ENCODE results near the gene ACSM5.

ACSM5 gene, protein sequence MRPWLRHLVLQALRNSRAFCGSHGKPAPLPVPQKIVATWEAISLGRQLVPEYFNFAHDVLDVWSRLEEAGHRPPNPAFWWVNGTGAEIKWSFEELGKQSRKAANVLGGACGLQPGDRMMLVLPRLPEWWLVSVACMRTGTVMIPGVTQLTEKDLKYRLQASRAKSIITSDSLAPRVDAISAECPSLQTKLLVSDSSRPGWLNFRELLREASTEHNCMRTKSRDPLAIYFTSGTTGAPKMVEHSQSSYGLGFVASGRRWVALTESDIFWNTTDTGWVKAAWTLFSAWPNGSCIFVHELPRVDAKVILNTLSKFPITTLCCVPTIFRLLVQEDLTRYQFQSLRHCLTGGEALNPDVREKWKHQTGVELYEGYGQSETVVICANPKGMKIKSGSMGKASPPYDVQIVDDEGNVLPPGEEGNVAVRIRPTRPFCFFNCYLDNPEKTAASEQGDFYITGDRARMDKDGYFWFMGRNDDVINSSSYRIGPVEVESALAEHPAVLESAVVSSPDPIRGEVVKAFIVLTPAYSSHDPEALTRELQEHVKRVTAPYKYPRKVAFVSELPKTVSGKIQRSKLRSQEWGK

DNA sequence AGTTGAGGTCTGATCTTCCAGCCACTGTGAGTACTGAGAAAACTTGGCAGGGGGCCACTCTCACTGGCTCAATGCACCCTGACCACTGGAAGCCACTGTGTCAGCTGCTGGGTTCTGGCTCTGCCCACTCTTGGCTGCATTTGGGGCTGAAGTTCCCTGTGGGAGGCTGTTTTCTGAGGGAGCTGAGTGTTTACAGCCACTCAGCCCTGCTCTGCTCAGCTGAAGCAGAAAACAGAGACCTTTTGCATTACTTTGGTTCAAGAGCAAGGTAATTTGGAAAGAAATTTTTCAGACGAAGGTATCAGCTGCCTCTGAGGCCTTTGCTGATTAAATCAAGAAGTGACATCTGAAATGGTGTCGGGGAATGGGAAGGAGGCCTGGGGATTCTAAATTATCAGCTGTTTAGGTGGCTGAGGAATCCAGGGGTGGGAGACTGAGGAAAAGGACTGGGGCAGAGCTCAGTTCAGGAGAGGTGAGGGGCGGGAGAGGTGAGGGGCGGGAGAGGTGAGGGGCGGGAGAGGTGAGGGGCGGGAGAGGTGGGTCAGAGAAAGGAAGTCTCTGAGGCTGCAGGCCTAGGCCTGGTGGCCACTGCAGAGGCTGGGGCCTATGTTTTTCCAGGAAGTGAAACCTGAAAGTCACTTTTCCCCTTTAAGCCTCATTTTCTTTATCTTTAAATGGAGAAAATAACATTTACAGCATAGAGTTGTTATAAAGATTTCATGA, at the start of gene ACSM5:
TSS of gene ACSM5 (plus strand) at position 137 of the 723 bp plus-strand sequence. CDS start 1,951 bp downstream, outside the sequence.
- no peak for FAIRE-seq
- no peak for DNase-seq (ENCODE audit: insufficient read length, low spot score)

GRCh38 chr16:20359997-20360396, 49.3 kb upstream of the ACSM5 start:
- no peak for DNase-seq (ENCODE audit: insufficient read length, low spot score)
- FAIRE-seq = no peak

DNA sequence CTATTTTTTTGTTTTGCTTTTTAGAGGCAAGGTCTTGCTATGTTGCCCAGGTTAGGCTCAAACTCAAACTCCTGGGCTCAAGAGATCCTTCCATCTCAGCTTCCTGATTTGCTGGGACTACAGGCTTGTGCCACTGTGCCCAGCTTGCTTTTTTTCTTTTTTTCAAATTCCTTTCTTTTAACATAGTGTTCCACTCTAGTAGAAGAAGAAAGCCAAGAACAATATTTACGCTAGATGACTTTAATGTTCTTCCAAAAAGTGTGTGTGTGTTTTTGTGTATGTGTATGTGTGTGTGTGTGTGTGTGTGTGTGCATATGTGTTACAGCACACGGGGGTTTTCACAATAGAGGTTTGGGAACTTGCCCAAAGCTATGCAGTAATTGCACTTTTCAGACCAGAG, 46.1 kb upstream of the ACSM5 start:
- FAIRE-seq (no peak), DNase-seq (ENCODE audit: insufficient read length, low spot score) (no peak)

DNA sequence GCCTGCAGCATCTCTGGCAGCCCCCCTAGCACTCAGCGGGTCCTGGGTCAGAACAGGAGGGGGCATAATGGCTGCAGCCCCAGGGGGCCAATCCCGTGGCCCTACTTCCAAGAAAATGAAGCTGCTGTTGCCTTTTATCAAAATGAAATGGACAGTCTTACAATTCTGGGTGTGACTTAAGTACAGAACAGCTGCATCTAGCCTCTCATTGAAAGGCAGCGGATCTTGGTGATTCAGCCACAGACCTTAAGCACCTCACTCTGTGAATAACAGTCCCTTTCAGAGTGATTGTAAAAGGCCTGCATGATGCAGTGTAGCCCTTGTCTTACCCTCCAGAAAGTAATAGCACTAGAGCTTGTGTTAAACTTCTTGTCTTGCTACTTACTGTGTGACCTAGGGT, 45.3 kb upstream of the ACSM5 start:
- no peak for FAIRE-seq
- DNase-seq (ENCODE audit: insufficient read length, low spot score) = no peak

- DNase-seq (ENCODE audit: insufficient read length, low spot score) (no peak), FAIRE-seq (no peak)
These were observed 39.8 kb upstream of the ACSM5 start for GRCh38 chr16:20369452-20370054.

GRCh38 chr16:20372701-20373100, 36.6 kb upstream of the ACSM5 start:
- FAIRE-seq = no peak
- DNase-seq (ENCODE audit: insufficient read length, low spot score) = no peak

- FAIRE-seq = no peak
These were observed 32.2 kb upstream of the ACSM5 start for GRCh38 chr16:20377181-20377580.

GRCh38 chr16:20380782-20381181, 28.6 kb upstream of the ACSM5 start:
- FAIRE-seq (no peak), DNase-seq (ENCODE audit: insufficient read length, low spot score) (no peak)

More at GRCh38 chr16:20377181-20377580, 32.2 kb upstream of the ACSM5 start:
- DNase-seq (ENCODE audit: insufficient read length, low spot score) = no peak

GRCh38 chr16:20382202-20382948, 27.0 kb upstream of the ACSM5 start:
- DNase-seq (ENCODE audit: insufficient read length, low spot score) = no peak
- no peak for FAIRE-seq

- peak; percentile 62 for DNase-seq (ENCODE audit: insufficient read length, low spot score)
- FAIRE-seq = no peak
These were observed 26.0 kb upstream of the ACSM5 start for GRCh38 chr16:20383106-20384029.

DNA sequence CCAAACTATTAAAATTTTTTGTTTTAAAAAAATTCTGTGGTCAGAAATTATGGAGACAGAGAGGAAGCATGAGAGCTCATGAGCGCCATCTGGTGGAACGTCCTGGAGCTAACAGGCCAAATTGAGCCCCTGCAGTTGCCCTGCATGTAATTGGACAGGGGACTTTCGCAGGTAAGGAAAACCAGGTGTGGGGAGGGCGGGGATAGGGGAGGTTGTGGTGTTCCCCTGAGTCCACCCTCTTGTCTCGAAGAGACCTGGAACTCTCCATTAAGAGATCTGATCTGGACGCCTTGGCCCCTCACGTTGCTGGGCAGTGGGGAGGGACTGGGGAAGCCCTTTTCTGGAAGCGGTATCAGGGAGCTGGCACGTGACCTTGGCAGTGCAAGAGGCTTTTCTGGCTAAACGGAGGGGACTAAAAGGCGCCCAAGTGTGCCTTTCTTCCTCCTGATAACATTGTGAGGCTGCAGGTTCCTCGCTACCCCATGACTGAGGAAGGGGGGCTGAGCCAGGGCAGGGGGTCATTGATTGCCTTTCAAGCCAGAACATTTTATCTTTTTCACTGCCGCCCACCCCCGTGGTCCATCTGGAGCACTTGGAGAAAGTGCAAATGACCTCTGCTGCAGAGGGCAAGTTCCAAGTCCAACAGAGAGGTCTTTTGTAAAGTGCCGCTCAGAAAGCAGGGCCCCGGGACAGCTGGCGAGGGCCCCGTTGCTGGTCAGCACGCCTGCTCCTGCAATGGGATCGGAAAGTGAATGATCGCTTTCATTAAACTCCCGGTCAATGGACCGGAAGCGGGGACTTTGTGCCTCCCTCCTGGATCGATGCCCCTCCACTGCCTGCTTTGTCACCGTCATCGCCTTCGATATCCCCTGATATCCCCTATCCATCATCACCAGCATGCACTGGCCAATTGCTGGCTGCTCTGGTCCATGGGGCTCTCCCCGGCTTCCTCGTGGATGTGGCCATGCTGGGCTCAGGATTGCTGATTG, 23.2 kb upstream of the ACSM5 start:
- FAIRE-seq (no peak), DNase-seq (ENCODE audit: insufficient read length, low spot score) (peak; percentile 39)

DNA sequence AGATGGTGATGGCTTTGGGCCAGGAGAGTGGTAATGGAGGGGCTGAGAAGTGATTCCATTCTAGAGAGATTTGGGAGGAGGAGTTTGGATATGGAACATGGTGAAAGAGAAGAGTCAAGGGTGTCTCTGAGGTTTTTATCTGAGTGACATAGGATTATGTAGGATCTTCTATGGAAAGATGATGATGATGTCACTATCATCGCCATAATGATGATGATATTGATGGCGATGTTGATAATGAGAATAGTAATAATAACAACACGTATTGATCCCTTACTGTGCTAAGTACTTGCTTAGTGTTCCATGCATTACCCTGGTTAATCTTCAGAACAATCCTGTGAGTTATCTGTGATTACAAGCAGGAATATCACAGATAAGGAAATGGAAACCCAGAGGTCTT, 21.4 kb upstream of the ACSM5 start:
- DNase-seq (ENCODE audit: insufficient read length, low spot score) (no peak), FAIRE-seq (no peak)

GRCh38 chr16:20388854-20389253, 20.5 kb upstream of the ACSM5 start:
- DNase-seq (ENCODE audit: insufficient read length, low spot score) = no peak
- FAIRE-seq = no peak

DNA sequence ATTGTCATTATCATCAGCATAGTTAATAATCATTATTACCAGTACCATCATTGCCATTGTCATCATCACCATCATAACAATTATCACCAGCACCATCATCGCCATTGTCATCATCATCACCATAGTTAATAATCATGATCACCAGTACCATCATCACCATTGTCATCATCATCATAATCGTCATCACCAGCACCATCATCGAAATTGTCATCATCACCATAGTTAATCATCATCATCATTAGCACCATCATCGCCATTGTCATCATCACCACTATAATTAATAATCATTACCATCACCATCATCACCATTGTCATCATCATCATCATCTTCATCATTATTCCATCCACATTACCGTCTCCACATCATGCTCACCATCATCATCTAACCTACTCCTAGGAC, 18.3 kb upstream of the ACSM5 start:
- DNase-seq (ENCODE audit: insufficient read length, low spot score) (no peak), FAIRE-seq (peak; percentile 44)

- DNase-seq (ENCODE audit: insufficient read length, low spot score) = no peak
- FAIRE-seq = no peak
These were observed 15.3 kb upstream of the ACSM5 start for GRCh38 chr16:20393801-20394577.

DNA sequence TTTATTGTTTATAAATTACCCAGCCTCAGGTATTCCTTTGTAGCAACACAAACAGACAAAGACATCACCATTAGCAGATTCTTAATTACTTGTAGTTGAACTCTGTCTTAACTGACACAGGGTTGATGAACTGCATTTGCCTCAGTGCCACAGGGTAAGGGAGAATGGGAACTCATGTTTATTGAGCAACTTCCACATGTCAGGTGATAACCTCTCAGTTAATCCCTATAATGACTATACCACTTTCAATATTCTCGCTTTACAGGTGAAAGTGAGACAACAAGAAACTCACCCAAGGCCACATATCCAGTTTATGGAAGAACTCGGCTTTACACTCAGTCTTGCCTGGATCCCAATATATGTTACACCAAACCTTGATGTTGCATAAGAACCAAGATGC, 13.4 kb upstream of the ACSM5 start:
- DNase-seq (ENCODE audit: insufficient read length, low spot score) = no peak
- no peak for FAIRE-seq

DNA sequence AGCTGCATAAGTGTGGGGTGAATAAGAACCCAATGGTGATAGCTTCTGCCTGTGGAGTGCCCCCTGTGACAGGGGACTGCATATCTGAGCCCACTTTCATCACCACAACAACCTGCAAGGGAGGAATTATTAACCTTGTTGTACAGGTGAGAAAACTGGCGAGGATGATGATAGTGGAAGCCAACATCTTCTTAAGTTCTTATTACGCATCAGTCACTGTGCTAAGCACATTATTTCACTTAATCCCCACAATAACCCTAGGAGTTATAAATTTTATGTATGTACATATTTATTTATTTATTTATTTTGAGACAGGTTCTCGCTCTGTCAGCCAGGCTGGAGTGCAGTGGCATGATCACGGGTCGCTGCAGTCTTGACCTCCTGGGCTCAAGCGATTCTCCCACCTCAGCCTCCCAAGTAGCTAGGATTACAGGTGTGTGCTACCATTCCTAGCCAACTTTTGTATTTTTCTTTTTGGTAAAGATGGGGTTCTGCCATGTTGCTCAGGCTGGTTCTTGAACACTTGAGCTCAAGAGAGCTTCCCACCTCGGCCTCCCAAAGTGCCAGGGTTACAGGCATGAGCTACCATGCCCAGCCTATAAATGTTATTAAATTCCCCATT, 12.4 kb upstream of the ACSM5 start:
- no peak for DNase-seq (ENCODE audit: insufficient read length, low spot score)
- no peak for FAIRE-seq
